Thoracic aorta (tissue), 2 donors: ENCODE results near the gene PRMT3. TPM values are rescaled to one million over a fixed set of nuclear protein-coding genes. Genes with fewer than 3 reads are reported as not detected.
"Not testable (repeated sequence)": the region's sequence is repeated elsewhere in the genome, so short reads cannot be mapped to it uniquely, and the experiment has no call there.

Experiments
- ATAC-seq: fragments of 150-250 bp; one replicate; pipeline ENCODE4 v1.8.0; 2017; ENCODE audit warnings: low read depth; ENCODE audit not compliant: insufficient number of reproducible peaks, low FRiP score
- DNase-seq: peaks from one replicate; pipeline ENCODE4 v3.0.0-alpha.2; 2020; ENCODE audit warnings: low spot score
- H3K27ac ChIP-seq, 2 donors: fragments of 200-600 bp; sonication (generic); 1 replicate in 1 of 2; 2 replicates in 1 of 2; pipeline ENCODE4 v1.5.1; 2016; ENCODE audit warnings: mild to moderate bottlenecking in 2 of 2, moderate library complexity in 2 of 2
- H3K27me3 ChIP-seq: fragments of 200-600 bp; sonication (generic); replicated peaks from 2 replicates; pipeline ENCODE4 v1.6.0; 2016; ENCODE audit warnings: mild to moderate bottlenecking; ENCODE audit not compliant: insufficient read depth
- H3K36me3 ChIP-seq: fragments of 200-600 bp; sonication (generic); one replicate; pipeline ENCODE4 v1.5.1; 2016
- H3K4me1 ChIP-seq, 2 donors: fragments of 200-600 bp; sonication (generic); 1 replicate in 1 of 2; 2 replicates in 1 of 2; pipeline versions ENCODE4 v1.5.1 to v1.6.0; 2016; ENCODE audit warnings: low read depth in 2 of 2, mild to moderate bottlenecking in 1 of 2; ENCODE audit not compliant: control insufficient read depth in 1 of 2
- H3K4me3 ChIP-seq: fragments of 200-600 bp; sonication (generic); 2 replicates; pipeline ENCODE4 v1.5.1; 2016; ENCODE audit warnings: mild to moderate bottlenecking
- H3K9me3 ChIP-seq: fragments of 200-600 bp; sonication (generic); 2 replicates; pipeline ENCODE4 v1.5.1; 2016
- total RNA-seq, 2 donors: library from RNA; depleted of rRNA; stranded (reverse); fragments of >200 nt; gene quantifications; one replicate each; pipeline versions ENCODE4 v1.1.0 to v1.2.3, GENCODE V29; 2016
- TF ChIP-seq, protein P1 (sequence below): fragments of 200-600 bp; sonication (generic); IDR thresholded peaks from one replicate; pipeline ENCODE4 v1.5.1; 2019; ENCODE audit warnings: antibody characterized with exemption

The PRMT3 gene
- total RNA-seq, 2 donors from 2014 or later = 7.9 to 21.0 TPM

DNA sequence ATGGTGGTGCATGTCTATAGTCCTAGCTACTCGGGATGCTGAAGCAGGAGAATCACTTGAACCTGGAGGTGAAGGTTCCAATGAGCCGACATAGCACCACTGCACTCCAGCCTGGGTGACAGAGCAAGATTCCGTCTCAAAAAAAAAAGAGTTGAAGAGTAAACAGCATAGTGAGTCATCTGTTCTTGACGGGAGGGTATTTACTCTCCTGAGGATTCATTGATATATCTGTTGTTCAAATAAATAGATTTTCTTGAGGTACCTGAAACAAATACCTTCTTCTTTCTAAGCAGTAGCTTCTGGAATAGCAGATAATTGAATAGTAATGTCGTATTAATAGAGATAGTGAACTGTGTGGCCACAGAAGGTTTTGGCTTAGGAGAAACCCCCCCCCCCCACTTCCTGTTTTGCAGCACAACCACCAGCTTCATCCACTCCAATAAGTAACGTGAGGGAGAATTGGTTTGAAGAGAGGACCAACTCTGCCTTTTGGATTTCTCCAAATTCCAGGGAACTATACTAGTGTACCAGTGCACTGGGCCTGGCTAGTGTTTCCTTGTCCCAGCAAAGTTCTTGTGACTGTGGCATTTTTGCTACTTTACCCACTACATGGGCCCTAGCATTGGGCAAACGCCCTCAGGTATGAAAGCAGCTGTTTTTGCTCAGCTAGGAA lies 90.0 kb downstream of the PRMT3 start:
- ATAC-seq (no peak), DNase-seq (no peak)
- Histone ChIP-seq H3K4me3 (no peak overlapping the region), H3K36me3 (no peaks in the 10 kb centered on the region), H3K4me1 (no peaks in the 10 kb centered on the region), H3K27ac (no peak overlapping the region), H3K27me3 (no peaks in the 10 kb centered on the region), H3K9me3 (no peaks in the 10 kb centered on the region)
- TF ChIP-seq, protein P1, sequence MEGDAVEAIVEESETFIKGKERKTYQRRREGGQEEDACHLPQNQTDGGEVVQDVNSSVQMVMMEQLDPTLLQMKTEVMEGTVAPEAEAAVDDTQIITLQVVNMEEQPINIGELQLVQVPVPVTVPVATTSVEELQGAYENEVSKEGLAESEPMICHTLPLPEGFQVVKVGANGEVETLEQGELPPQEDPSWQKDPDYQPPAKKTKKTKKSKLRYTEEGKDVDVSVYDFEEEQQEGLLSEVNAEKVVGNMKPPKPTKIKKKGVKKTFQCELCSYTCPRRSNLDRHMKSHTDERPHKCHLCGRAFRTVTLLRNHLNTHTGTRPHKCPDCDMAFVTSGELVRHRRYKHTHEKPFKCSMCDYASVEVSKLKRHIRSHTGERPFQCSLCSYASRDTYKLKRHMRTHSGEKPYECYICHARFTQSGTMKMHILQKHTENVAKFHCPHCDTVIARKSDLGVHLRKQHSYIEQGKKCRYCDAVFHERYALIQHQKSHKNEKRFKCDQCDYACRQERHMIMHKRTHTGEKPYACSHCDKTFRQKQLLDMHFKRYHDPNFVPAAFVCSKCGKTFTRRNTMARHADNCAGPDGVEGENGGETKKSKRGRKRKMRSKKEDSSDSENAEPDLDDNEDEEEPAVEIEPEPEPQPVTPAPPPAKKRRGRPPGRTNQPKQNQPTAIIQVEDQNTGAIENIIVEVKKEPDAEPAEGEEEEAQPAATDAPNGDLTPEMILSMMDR = no peak

DNA sequence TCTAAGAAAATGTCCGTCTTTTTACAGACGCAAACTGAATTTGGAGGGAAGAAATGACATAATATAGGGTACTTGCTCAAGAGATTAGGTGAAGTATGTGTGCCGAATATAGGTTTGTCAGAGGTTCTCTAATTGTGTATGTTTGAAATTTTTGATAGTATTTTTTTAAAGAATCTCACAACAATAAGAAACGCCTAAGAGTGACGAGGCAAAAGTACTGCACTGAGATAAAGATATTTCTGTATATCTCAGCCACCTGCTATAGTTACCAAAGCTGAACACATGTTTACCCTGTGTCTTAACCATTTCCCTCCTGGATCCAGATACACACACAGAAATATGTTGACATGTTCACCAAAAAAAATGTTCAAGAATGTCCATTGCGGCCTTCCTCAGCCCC lies 92.0 kb downstream of the PRMT3 start:
- ATAC-seq (no peak), DNase-seq (no peak)
- TF ChIP-seq, protein P1 = no peak
- no peaks in the 10 kb centered on the region for H3K36me3 ChIP-seq
- H3K27ac ChIP-seq = no peak overlapping the region
- H3K4me1 ChIP-seq = no peaks in the 10 kb centered on the region
- no peak overlapping the region for H3K4me3 ChIP-seq
- no peaks in the 10 kb centered on the region for H3K9me3 ChIP-seq
- no peaks in the 10 kb centered on the region for H3K27me3 ChIP-seq

DNA sequence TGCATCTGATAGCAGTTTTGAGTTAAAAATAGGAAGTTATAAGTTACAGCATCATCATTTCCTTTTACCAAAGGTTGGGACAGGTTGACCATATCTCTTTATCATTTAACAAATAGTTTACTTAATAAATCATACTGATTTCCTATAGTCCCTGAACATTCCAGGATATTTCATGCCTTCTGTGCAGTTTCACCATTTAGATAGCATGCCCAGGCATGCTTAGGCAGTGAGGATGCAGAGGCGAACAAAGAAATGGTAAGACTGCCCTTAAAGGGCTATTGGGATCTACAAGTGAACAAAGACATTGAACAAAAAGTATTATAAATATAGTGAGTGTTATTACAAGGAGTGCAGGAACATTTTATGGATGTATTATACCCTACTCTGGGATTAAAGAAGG lies 96.4 kb downstream of the PRMT3 start:
- TF ChIP-seq, protein P1 = no peak
- DNase-seq (no peak), ATAC-seq (no peak)
- Histone ChIP-seq H3K27me3 (no peaks in the 10 kb centered on the region), H3K9me3 (no peaks in the 10 kb centered on the region), H3K4me1 (no peaks in the 10 kb centered on the region), H3K27ac (no peak overlapping the region), H3K36me3 (no peaks in the 10 kb centered on the region), H3K4me3 (no peak overlapping the region)

DNA sequence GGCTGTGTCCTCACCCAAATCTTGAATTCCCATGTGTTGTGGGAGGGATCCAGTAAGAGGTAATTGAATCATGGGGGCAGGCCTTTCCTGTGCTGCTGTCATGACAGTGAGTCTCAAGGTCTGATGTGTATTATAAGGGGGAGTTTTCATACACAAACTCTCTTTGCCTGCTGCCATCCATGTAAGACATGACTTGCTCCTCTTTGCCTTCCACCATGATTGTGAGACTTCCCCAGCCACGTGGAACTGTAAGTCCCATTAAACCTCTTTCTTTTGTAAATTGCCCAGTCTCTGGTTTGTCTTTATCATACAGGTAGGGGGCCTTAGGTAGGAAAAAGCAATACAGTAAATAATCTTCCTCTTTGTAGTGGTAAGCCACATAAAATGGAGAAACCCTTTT lies 96.9 kb downstream of the PRMT3 start:
- not testable (repeated sequence) for H3K27ac ChIP-seq, ATAC-seq, DNase-seq, H3K36me3 ChIP-seq, H3K4me1 ChIP-seq, H3K9me3 ChIP-seq, H3K4me3 ChIP-seq, H3K27me3 ChIP-seq

DNA sequence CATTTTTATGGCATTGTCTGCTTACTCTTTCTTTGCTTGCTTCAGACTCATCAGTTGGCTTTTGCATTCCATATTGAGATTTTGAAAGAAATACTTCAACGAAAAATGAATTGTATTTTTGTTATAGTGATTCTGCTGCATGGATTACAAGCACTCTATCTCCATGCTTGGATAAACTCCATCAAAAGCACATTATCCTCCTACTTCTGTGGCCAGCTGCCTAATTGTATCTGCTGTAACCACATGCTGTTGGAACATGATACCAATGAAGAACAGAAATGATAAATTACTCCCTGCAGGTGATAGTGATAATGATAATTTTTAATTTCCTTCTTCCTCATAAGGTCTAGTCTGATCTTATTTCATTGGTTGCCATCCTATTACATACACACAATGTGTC lies 100.8 kb downstream of the PRMT3 start:
- Histone ChIP-seq H3K4me3 (no peak overlapping the region), H3K27me3 (no peaks in the 10 kb centered on the region), H3K4me1 (no peaks in the 10 kb centered on the region), H3K27ac (no peak overlapping the region), H3K9me3 (no peaks in the 10 kb centered on the region), H3K36me3 (no peaks in the 10 kb centered on the region)
- no peak for ATAC-seq
- DNase-seq = no peak
- TF ChIP-seq, protein P1 = no peak

DNA sequence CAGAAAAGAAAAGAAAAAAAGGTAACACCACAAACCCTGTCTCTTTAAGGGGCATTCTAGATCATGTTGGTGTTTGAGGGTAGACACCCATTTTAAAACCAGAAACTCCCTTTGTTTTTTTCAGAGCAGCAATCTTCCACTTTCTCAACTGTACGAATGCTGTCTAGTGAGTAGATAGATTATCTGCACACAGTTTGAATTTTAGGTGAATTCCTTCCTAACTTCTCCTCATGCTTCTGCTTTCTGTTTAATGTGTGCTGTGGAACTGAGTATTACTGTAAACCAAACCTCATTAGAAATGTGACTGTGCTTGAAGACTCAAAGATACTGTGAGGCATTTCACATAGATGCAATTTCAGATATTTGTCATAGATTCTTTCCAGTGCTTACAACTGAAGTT lies 102.4 kb downstream of the PRMT3 start:
- Histone ChIP-seq H3K27ac (no peak overlapping the region), H3K27me3 (no peaks in the 10 kb centered on the region), H3K4me1 (no peaks in the 10 kb centered on the region), H3K9me3 (no peaks in the 10 kb centered on the region), H3K36me3 (no peaks in the 10 kb centered on the region), H3K4me3 (no peak overlapping the region)
- ATAC-seq (no peak), DNase-seq (no peak)
- TF ChIP-seq, protein P1 = no peak
